Measurements from ENCODE around the gene PLP1.
"Not testable (repeated sequence)": the region's sequence is repeated elsewhere in the genome, so short reads cannot be mapped to it uniquely, and the experiment has no call there.

PLP1 gene

GRCh38 chrX:103781062-103781402, 4.4 kb downstream of the PLP1 start:
- DNase-seq: peak in 3 of 14 donors; percentile 56 to 65 (median 63)

GRCh38 chrX:103781706-103782105, 5.1 kb downstream of the PLP1 start:
- DNase-seq: no peak

- DNase-seq: peak in 10 of 14 donors; percentile 1 to 58 (median 44)
Observed at GRCh38 chrX:103782640-103783039, 6.0 kb downstream of the PLP1 start.

GRCh38 chrX:103783196-103783595, 6.6 kb downstream of the PLP1 start:
- no peak for DNase-seq

- peak in 2 of 14 donors; percentile 6 to 19 for DNase-seq
Observed at GRCh38 chrX:103783971-103784370, 7.3 kb downstream of the PLP1 start.

GRCh38 chrX:103789004-103789403, 12.4 kb downstream of the PLP1 start:
- no peak for DNase-seq

- DNase-seq: no peak
Observed at GRCh38 chrX:103791228-103791627, 14.6 kb downstream of the PLP1 start.

GRCh38 chrX:103791826-103792485, 15.3 kb downstream of the PLP1 start:
- DNase-seq: no peak

GRCh38 chrX:103792916-103793544, 16.4 kb downstream of the PLP1 start:
- no peak for DNase-seq

- no peak for DNase-seq
Observed at GRCh38 chrX:103793545-103793940, 16.9 kb downstream of the PLP1 start.

- no peak for DNase-seq
Observed at GRCh38 chrX:103794119-103794518, 17.5 kb downstream of the PLP1 start.

GRCh38 chrX:103797691-103798090, 21.1 kb downstream of the PLP1 start:
- DNase-seq: no peak

GRCh38 chrX:103800318-103800717, 23.7 kb downstream of the PLP1 start:
- DNase-seq: no peak

GRCh38 chrX:103805860-103806259, 29.2 kb downstream of the PLP1 start:
- no peak for DNase-seq

GRCh38 chrX:103806862-103807474, 30.3 kb downstream of the PLP1 start:
- DNase-seq: no peak

GRCh38 chrX:103811858-103812257, 35.2 kb downstream of the PLP1 start:
- no peak for DNase-seq

- DNase-seq: not testable (repeated sequence)
Observed at GRCh38 chrX:103817101-103817500, 40.5 kb downstream of the PLP1 start.

- peak in 2 of 14 donors; percentile 8 to 9 for DNase-seq
Observed at GRCh38 chrX:103817502-103817901, 40.9 kb downstream of the PLP1 start.

GRCh38 chrX:103818842-103819619, 42.4 kb downstream of the PLP1 start:
- DNase-seq: peak in 1 of 14 donors; percentile 2

GRCh38 chrX:103820802-103821201, 44.2 kb downstream of the PLP1 start:
- not testable (repeated sequence) for DNase-seq

GRCh38 chrX:103823591-103823990, 47.0 kb downstream of the PLP1 start:
- no peak for DNase-seq

- peak in 1 of 14 donors; percentile 77 for DNase-seq
Observed at GRCh38 chrX:103825881-103826280, 49.2 kb downstream of the PLP1 start.

- DNase-seq: peak in 1 of 14 donors; percentile 22
Observed at GRCh38 chrX:103828529-103828928, 51.9 kb downstream of the PLP1 start.
